Bronchial epithelial cell (primary cell): ENCODE results near the gene TAS2R8. TPM values are rescaled to one million over a fixed set of nuclear protein-coding genes. Genes with fewer than 3 reads are reported as not detected.
A peak's percentile ranks its signal among the peaks of the same experiment; 100 is the strongest.

ENCODE experiments used
- DNase-seq: peaks from one replicate; pipeline ENCODE4 v3.0.0-alpha.2; 2010; ENCODE audit warnings: low read depth
- FAIRE-seq: peaks from 2 replicates; lab custom pipeline; 2011; peaks lifted over from hg19 to GRCh38; lab: Jason Lieb, UNC
- H3K27me3 ChIP-seq: 2 replicates; pipeline ENCODE4 v1.5.1; 2011; ENCODE audit warnings: low read length; ENCODE audit not compliant: control insufficient read depth, insufficient read depth
- H3K36me3 ChIP-seq: 2 replicates; pipeline ENCODE4 v1.5.1; 2011; ENCODE audit warnings: low read length; ENCODE audit not compliant: control insufficient read depth, insufficient read depth
- H3K4me3 ChIP-seq: 2 replicates; pipeline ENCODE4 v1.5.1; 2011; ENCODE audit warnings: mild to moderate bottlenecking, low read depth, low read length, control low read depth
- total RNA-seq: library from RNA; depleted of rRNA; stranded (reverse); fragments of >200 nt; gene quantifications from 2 replicates; pipeline ENCODE4 v1.2.1, GENCODE V29; 2014
- TF ChIP-seq, protein P1 (sequence below): IDR thresholded peaks from 2 replicates; pipeline ENCODE4 v1.5.1; 2011; ENCODE audit warnings: mild to moderate bottlenecking, moderate library complexity, low read length, control low read depth, inconsistent platforms; ENCODE audit not compliant: insufficient read depth, severe bottlenecking

The TAS2R8 gene, protein sequence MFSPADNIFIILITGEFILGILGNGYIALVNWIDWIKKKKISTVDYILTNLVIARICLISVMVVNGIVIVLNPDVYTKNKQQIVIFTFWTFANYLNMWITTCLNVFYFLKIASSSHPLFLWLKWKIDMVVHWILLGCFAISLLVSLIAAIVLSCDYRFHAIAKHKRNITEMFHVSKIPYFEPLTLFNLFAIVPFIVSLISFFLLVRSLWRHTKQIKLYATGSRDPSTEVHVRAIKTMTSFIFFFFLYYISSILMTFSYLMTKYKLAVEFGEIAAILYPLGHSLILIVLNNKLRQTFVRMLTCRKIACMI
- total RNA-seq = not detected in 2 replicates

DNA sequence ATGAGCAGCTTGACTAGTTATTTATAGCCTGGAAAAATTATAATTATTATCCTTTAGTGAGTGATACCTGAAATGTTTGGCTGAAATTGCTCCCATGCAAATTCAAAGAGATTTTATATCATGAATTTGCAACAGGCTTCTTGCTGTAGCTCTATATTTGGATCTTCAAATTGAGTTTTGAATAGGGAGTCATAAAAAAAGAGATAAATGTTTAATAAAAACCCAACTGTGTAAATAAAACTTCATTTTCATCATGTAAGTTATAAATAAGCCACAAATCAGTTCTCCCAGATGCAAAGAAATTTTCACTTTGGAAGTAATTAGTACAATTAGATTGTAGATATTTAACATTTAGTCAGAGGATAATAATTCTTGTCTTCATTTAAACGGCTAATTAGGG lies at the start of gene TAS2R8:
Gene TAS2R8, minus strand, starts transcription at position 101 of the 400 bp plus-strand sequence. CDS start 306 bp downstream, outside the sequence.
- DNase-seq = no peak
- TF ChIP-seq, protein P1, sequence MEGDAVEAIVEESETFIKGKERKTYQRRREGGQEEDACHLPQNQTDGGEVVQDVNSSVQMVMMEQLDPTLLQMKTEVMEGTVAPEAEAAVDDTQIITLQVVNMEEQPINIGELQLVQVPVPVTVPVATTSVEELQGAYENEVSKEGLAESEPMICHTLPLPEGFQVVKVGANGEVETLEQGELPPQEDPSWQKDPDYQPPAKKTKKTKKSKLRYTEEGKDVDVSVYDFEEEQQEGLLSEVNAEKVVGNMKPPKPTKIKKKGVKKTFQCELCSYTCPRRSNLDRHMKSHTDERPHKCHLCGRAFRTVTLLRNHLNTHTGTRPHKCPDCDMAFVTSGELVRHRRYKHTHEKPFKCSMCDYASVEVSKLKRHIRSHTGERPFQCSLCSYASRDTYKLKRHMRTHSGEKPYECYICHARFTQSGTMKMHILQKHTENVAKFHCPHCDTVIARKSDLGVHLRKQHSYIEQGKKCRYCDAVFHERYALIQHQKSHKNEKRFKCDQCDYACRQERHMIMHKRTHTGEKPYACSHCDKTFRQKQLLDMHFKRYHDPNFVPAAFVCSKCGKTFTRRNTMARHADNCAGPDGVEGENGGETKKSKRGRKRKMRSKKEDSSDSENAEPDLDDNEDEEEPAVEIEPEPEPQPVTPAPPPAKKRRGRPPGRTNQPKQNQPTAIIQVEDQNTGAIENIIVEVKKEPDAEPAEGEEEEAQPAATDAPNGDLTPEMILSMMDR = no peak
- FAIRE-seq = no peak
- Histone ChIP-seq H3K36me3 (no peaks in the 10 kb centered on the region), H3K27me3 (no peaks in the 10 kb centered on the region), H3K4me3 (no peak within 1 kb of the TSS)

DNA sequence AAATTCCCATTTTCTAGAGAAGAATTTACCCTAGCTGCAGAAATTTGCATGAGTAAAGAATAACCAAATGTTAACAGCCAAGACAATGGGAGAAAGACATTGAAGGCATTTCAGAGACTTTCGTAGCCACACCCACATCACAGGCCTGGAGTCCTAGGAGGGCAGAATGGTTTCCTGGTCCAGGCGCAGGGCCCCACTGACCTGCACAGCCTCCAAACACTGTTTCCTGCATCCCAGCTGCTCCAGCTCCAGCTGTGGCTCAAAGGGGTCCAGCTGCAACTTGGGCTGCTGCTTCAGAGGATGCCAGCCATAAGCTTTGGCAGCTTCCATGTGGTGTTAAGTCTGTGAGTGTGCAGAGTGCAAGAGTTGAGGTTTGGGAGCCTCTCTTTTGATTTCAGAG lies 48.7 kb upstream of the TAS2R8 start:
- TF ChIP-seq, protein P1 = no peak
- Histone ChIP-seq H3K4me3 (no peak overlapping the region), H3K27me3 (no peaks in the 10 kb centered on the region), H3K36me3 (no peaks in the 10 kb centered on the region)
- DNase-seq (no peak), FAIRE-seq (peak; percentile 58)

DNA sequence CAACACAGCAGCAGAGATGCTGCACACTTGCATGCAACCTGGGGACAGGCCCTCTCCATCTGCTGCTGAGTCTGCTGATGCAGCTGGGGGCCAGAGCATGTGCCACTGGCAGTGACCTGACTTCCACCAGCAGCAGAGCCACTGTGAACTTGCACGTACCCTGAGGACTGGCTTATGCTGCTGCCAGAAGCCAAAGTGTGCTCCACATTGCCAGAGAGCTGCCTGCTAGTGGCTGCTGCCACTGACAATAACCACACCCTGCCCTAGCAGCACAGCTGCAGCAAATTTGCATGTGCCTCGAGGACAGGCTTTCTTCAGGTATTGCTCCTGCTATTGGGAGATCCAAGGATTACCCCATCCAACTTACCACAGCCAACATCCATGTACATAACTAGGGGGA lies 46.7 kb upstream of the TAS2R8 start:
- DNase-seq (no peak), FAIRE-seq (peak; percentile 36)
- H3K27me3 ChIP-seq = no peaks in the 10 kb centered on the region
- H3K36me3 ChIP-seq = no peaks in the 10 kb centered on the region
- TF ChIP-seq, protein P1 = no peak
- no peak overlapping the region for H3K4me3 ChIP-seq

DNA sequence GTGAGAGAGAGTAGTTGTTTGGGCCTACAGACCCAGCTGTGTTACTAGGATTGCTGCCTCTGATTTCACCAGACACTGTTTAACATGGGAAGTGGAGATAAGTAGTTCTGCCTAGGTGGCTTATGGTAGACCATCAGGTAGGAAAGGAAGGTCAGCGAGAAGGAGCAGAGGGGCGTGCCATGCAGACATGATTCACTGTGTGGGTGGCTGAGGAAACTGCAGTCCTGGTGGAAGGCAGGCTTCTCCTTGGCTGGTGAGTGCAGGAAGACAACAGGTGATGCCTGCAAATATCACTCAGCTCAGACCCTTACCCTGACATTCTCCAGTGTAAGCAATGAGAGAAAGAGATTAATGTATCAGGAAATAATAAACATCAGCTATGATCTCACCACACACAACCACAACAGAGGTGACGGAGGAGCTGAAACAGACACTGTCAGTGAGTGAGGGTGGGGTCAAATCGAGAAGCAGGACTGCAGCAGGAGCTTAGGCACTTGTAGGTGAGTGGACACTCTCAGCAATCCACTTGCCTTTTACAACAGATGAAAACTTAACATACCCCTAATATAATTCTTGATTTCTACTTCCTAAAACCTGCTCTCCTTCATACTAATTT lies 44.3 kb upstream of the TAS2R8 start:
- no peaks in the 10 kb centered on the region for H3K36me3 ChIP-seq
- no peaks in the 10 kb centered on the region for H3K27me3 ChIP-seq
- FAIRE-seq = no peak
- TF ChIP-seq, protein P1 = no peak
- DNase-seq = peak; percentile 35
- no peak overlapping the region for H3K4me3 ChIP-seq

DNA sequence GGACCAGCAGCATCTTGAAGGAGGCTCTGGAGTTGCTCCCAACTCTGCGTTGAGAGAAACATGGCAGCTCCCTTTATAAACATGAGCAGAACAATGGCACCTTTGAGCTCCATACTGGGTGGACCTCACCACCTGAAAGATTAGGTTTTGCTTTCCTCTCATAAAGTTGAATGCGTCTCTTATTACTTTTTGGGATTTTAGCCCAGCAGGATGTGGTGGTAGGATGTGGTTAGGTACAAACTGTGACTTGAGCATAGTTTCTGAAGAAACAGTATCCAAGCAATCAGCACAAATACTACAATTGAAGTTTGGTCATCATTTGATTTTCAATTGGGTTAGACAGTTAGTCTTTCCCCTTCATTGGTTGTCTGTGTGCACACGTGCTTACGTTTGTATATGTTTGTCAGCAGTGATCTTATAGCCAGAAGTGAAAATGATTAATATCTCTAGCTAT lies 42.4 kb upstream of the TAS2R8 start, which contains the start of gene PRR4:
Gene PRR4, minus strand, starts transcription at position 51 of the 454 bp plus-strand sequence. Its CDS starts 38 bp downstream, at position 13.
- FAIRE-seq = no peak
- TF ChIP-seq, protein P1 = no peak
- no peak for DNase-seq
- Histone ChIP-seq H3K27me3 (no peaks in the 10 kb centered on the region), H3K36me3 (no peaks in the 10 kb centered on the region), H3K4me3 (no peak within 1 kb of the TSS)
